Body of pancreas (tissue), 4 donors: Measurements from ENCODE around the gene PNPLA3. TPM values are rescaled to one million over a fixed set of nuclear protein-coding genes. Genes with fewer than 3 reads are reported as not detected.

Experiments used
- ATAC-seq: fragments of 150-250 bp; one replicate; pipeline ENCODE4 v1.9.1; 2016
- DNase-seq, 4 donors: peaks; one replicate each; pipeline ENCODE4 v3.0.0-alpha.2; 2019
- H3K27ac ChIP-seq, 4 donors: fragments of 200-600 bp; sonication (generic); 1 replicate in 3 of 4; 2 replicates in 1 of 4; pipeline versions ENCODE4 v1.5.1 to v1.6.1; 2016 to 2019; ENCODE audit warnings: mild to moderate bottlenecking in 1 of 4, mixed read lengths in 1 of 4, moderate library complexity in 1 of 4
- H3K27me3 ChIP-seq, 2 donors: fragments of 200-600 bp; sonication (generic); one replicate each; pipeline ENCODE4 v1.6.0; 2016; ENCODE audit warnings: mild to moderate bottlenecking in 1 of 2
- H3K36me3 ChIP-seq, 2 donors: fragments of 200-600 bp; sonication (generic); replicated peaks in 1 of 2; 2 replicates each; pipeline ENCODE4 v1.5.1; 2016; ENCODE audit warnings: low read depth in 2 of 2; ENCODE audit not compliant: insufficient read depth in 1 of 2
- H3K4me1 ChIP-seq: fragments of 200-600 bp; sonication (generic); one replicate; pipeline ENCODE4 v1.6.0; 2016
- H3K4me3 ChIP-seq, 2 donors: fragments of 200-600 bp; sonication (generic); 1 replicate in 1 of 2; 2 replicates in 1 of 2; pipeline ENCODE4 v1.5.1; 2016 to 2019
- H3K9me3 ChIP-seq, 3 donors: fragments of 200-600 bp; sonication (generic); 1 replicate in 2 of 3; 2 replicates in 1 of 3; pipeline ENCODE4 v1.5.1; 2016
- POLR2A ChIP-seq, 3 donors: fragments of 450-650 bp; IDR thresholded peaks; one replicate each; pipeline ENCODE4 v1.6.1; 2016; ENCODE audit warnings: antibody characterized with exemption in 3 of 3, mild to moderate bottlenecking in 2 of 3
- WGBS, 2 donors: methylation state at CpG; one replicate each; pipeline ENCODE4 v1.1.5; 2017; 5-methylcytosine and 5-hydroxymethylcytosine counted together
- intact Hi-C: fragments of 100-400 bp; cut with DNase I; formaldehyde crosslinking; loops from one replicate; pipeline ENCODE4 v1.15.1; 2023
- total RNA-seq, 2 donors: library from RNA; depleted of rRNA; stranded (reverse); fragments of >200 nt; gene quantifications; one replicate each; pipeline ENCODE4 v1.1.0, GENCODE V29; 2016
- TF ChIP-seq, protein P1 (sequence below), 7 experiments: fragments of 450-650 bp in 4 of 7; fragments of 200-600 bp in 3 of 7; sonication (generic) in 3 of 7; IDR thresholded peaks; one replicate each; pipeline ENCODE4 v1.5.1; 2016 to 2019; ENCODE audit warnings: antibody characterized with exemption in 7 of 7

The PNPLA3 gene
- total RNA-seq, 2 donors from 2014 or later: 0.66 to 0.78 TPM

DNA sequence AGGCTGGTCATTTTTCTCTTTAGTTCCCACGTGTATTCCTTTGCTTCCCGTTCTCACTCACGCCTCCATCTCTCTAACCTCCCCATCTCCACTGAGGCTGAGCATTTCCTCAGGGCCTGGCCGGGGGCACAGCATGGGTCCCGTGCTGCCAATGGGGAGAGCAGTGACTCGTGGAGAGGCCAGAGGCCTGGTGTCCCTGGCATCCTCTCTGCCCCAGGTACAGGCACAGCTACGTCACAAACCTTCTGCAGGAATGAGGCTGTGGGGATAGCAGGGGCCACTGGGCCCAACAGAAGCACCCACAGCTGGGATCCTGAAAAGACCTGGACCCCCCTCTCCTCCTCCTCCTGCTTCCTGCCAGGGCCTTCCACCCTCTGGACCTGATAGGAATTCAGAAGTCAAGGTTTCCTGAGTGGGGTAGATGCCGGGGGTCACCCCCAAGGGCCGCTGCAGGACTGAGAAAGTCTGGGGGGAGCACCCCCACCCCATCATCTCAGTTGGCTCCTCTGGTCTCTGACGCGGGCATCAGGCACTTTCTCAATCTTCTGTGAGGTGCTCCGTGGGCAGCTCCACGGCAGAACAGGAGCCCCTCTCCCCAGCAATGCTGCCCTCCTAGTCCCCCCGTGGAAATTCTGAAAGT lies 43.6 kb upstream of the PNPLA3 start:
- TF ChIP-seq, protein P1, sequence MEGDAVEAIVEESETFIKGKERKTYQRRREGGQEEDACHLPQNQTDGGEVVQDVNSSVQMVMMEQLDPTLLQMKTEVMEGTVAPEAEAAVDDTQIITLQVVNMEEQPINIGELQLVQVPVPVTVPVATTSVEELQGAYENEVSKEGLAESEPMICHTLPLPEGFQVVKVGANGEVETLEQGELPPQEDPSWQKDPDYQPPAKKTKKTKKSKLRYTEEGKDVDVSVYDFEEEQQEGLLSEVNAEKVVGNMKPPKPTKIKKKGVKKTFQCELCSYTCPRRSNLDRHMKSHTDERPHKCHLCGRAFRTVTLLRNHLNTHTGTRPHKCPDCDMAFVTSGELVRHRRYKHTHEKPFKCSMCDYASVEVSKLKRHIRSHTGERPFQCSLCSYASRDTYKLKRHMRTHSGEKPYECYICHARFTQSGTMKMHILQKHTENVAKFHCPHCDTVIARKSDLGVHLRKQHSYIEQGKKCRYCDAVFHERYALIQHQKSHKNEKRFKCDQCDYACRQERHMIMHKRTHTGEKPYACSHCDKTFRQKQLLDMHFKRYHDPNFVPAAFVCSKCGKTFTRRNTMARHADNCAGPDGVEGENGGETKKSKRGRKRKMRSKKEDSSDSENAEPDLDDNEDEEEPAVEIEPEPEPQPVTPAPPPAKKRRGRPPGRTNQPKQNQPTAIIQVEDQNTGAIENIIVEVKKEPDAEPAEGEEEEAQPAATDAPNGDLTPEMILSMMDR (IDR thresholded peaks at IDR 0.05): no peak
- TF ChIP-seq POLR2A (IDR thresholded peaks at IDR 0.05): no peak
- Histone ChIP-seq H3K9me3 (no peaks in the 10 kb centered on the region), H3K36me3 (no peaks in the 10 kb centered on the region), H3K4me1 (peaks cover 6% of the 10 kb centered on the region), H3K4me3 (no peak overlapping the region), H3K27me3 (no peaks in the 10 kb centered on the region), H3K27ac (no peak overlapping the region)
- no peak for ATAC-seq
- DNase-seq: peak in 1 of 4 donors; percentile 1
- intact Hi-C loops: no loop called here
- 76 to 80% methylated on average over 13 to 14 of the region's 14 CpGs for WGBS, 2 donors

GRCh38 chr22:43880541-43880991 lies 43.0 kb upstream of the PNPLA3 start:
- no peak for TF ChIP-seq POLR2A (IDR thresholded peaks at IDR 0.05)
- TF ChIP-seq, protein P1 (IDR thresholded peaks at IDR 0.05): no peak
- DNase-seq: no peak
- peaks cover 6% of the 10 kb centered on the region for H3K4me1 ChIP-seq
- intact Hi-C loops: no loop called here
- ATAC-seq: no peak
- H3K9me3 ChIP-seq: no peaks in the 10 kb centered on the region
- no peaks in the 10 kb centered on the region for H3K36me3 ChIP-seq
- H3K27me3 ChIP-seq: no peaks in the 10 kb centered on the region
- 77 to 79% methylated on average over 14 of the region's 15 CpGs for WGBS, 2 donors
- H3K4me3 ChIP-seq: no peak overlapping the region
- no peak overlapping the region for H3K27ac ChIP-seq

- no peaks in the 10 kb centered on the region for H3K36me3 ChIP-seq
- DNase-seq (peak in 3 of 4 donors; percentile 29 to 63 (median 32)), ATAC-seq (no peak)
- H3K27ac ChIP-seq: no peak overlapping the region
- WGBS, 2 donors: 63 to 74% methylated on average over 6 to 19 of the region's 19 CpGs
- no peak overlapping the region for H3K4me3 ChIP-seq
- intact Hi-C loops: no loop called here
- peaks cover 6% of the 10 kb centered on the region for H3K4me1 ChIP-seq
- H3K27me3 ChIP-seq: no peaks in the 10 kb centered on the region
- H3K9me3 ChIP-seq: no peaks in the 10 kb centered on the region
- no peak for TF ChIP-seq POLR2A (IDR thresholded peaks at IDR 0.05)
Observed at GRCh38 chr22:43881091-43882061, 42.2 kb upstream of the PNPLA3 start.

GRCh38 chr22:43882122-43882767 lies 41.4 kb upstream of the PNPLA3 start:
- Histone ChIP-seq H3K27ac (no peak overlapping the region), H3K27me3 (no peaks in the 10 kb centered on the region), H3K4me3 (no peak overlapping the region), H3K4me1 (peaks cover 6% of the 10 kb centered on the region), H3K9me3 (no peaks in the 10 kb centered on the region), H3K36me3 (no peaks in the 10 kb centered on the region)
- DNase-seq (peak in 1 of 4 donors; percentile 0), ATAC-seq (no peak)
- intact Hi-C loops: no loop called here
- 84 to 92% methylated on average over 7 to 9 of the region's 9 CpGs for whole genome bisulfite sequencing, 2 donors
- TF ChIP-seq, protein P1 (IDR thresholded peaks at IDR 0.05): no peak
- TF ChIP-seq POLR2A (IDR thresholded peaks at IDR 0.05): no peak
